ENCODE results near the gene CSNK1D.

The CSNK1D gene

DNA sequence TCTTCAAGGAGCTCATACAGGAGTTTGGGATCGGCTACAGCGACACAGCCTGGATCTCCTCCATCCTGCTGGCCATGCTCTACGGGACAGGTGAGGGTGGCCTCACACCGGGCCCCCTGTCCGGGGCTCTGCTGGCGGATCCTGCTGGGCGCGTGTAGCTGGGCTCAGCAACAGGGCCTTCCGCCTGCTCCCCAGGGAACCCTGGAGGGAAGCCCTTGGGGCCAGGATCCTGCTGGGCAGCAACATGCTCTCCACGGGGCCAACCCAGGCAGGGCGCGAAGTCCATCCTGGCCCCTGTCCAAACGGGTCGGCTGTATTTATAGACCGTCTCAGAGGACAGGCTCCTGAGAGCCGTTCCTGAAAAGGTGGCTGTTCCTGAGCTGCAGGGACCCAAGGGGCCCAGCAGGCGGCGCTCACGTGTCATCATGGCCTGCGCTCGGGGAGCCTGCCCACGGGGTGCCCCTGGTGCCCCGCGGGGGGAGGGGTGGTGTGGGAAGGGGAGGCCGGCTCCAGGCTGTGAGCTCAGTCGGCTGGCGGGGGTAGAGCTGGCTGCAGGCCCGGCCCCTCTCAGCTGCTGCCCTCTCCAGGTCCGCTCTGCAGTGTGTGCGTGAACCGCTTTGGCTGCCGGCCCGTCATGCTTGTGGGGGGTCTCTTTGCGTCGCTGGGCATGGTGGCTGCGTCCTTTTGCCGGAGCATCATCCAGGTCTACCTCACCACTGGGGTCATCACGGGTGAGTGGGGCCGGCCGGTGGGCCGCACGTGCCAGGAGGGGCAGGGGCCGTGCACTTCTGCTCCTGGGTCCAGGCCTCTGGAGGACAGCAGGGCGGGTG lies 37.1 kb downstream of the CSNK1D start:
- DNase-seq (ENCODE audit: extremely low read depth, low read depth), result no peak
- peak; percentile 80 for TF ChIP-seq CTCF (IDR thresholded peaks at IDR 0.05; ENCODE audit: low read depth, low read length)

DNA sequence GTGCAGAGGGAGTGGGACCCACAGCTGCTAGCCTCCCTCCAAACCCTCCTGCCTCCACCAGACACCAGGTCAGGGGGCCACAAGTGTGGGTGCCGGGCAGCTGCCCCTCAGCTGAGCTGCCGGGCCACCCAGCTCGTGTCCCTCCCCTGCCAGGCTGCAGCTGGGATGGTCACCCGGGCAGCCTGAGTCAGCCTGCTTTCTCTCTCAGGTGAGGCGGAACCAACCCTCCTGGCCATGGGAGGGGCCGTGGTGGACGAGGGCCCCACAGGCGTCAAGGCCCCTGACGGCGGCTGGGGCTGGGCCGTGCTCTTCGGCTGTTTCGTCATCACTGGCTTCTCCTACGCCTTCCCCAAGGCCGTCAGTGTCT lies 37.7 kb downstream of the CSNK1D start:
- no peak for DNase-seq (ENCODE audit: extremely low read depth, low read depth)
- TF ChIP-seq CTCF (IDR thresholded peaks at IDR 0.05; ENCODE audit: low read depth, low read length), result no peak

DNA sequence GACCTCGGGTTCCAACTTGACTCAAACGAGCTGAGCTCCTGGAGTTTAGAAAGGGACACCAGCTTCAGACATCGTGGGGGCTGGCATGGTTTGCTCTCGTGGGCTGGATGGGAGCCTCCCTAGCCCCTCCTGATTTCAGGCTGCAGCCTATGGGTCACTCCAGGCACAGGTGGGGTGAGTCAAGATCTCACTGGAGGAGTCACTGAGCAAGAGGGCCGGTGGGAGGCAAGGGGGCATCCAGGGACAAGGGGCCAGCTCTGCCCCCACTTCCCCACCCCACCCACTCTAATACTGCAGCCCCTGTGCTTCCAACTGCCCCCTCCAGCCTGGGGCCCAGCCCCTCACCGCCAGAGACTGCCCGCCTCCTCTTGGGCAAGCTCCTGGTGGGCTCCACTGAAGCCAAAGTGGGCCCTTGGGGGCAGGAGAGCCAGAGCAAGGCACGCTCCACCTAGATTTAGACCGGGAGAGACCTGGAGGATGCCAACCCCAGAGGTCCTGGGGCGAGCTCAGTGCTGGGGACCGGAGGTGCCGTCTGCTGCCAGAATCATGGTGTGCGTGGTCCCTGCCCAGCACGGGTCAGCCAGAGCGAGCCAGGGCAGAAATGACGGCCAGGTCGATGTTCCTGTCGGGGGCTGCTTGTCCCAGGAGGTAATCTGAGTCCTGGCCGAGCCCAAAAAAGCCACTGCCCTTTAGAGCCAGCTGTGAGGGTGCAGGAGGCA lies 38.3 kb downstream of the CSNK1D start:
- no peak for TF ChIP-seq CTCF (IDR thresholded peaks at IDR 0.05; ENCODE audit: low read depth, low read length)
- no peak for DNase-seq (ENCODE audit: extremely low read depth, low read depth)

- no peak for TF ChIP-seq CTCF (IDR thresholded peaks at IDR 0.05; ENCODE audit: low read depth, low read length)
- no peak for DNase-seq (ENCODE audit: extremely low read depth, low read depth)
Measured at GRCh38 chr17:82234211-82235055, 39.1 kb downstream of the CSNK1D start.

GRCh38 chr17:82232876-82233785 lies 40.4 kb downstream of the CSNK1D start:
- no peak for DNase-seq (ENCODE audit: extremely low read depth, low read depth)
- TF ChIP-seq CTCF (IDR thresholded peaks at IDR 0.05; ENCODE audit: low read depth, low read length), result no peak

DNA sequence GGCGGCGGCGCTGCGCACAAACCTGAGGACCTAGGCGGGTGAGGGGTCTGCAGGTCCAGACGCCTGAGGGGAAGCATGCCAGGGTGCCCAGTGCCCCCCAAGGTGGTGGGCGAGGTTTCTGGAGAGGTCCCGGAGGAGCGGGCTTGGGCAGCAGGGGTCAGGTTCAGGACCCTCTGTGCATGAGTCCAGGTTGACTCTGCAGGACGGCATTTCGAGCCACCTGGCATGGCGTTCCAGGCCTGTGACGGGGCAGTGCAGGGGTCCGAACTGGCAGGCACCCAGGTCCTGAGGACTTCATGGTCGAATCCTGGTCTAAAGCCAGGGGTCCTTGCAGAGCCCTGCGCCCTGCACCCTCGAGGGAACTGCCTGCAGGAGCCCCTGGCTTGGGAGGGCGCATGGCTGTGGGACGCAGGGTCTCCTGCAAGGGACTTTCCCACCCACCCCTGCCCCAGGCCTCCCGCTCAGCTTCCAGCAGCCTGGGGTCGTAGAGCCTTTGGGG lies 41.1 kb downstream of the CSNK1D start:
- no peak for TF ChIP-seq CTCF (IDR thresholded peaks at IDR 0.05; ENCODE audit: low read depth, low read length)
- no peak for DNase-seq (ENCODE audit: extremely low read depth, low read depth)
